ENCODE measurements around the gene MGST2.

Gene MGST2

DNA sequence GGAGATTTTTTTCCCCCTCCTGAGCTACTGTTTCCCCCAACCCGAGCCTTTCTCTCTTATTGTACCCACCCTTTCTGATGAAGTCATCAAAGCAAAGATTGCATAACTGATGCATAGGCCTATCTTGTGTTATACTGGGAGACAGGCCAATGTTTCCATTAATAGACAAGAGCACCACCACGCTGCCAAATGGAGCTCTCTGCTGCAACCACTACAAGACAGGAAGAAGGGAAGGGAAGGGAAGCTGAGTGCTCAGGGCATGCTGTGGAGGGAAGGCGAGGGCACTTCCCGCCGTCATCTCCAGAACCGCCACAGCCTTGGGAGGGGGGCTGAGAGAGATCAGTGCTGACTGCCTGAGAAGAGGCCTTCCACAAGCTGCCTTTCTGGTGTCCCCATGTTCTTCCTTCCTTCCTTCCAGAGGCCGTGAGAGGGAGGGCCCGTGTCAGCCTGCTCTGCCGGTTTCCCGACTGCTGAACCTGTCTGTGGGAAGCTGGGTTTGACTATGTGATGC is 75.0 kb downstream of the MGST2 start:
- TF ChIP-seq, protein P1, sequence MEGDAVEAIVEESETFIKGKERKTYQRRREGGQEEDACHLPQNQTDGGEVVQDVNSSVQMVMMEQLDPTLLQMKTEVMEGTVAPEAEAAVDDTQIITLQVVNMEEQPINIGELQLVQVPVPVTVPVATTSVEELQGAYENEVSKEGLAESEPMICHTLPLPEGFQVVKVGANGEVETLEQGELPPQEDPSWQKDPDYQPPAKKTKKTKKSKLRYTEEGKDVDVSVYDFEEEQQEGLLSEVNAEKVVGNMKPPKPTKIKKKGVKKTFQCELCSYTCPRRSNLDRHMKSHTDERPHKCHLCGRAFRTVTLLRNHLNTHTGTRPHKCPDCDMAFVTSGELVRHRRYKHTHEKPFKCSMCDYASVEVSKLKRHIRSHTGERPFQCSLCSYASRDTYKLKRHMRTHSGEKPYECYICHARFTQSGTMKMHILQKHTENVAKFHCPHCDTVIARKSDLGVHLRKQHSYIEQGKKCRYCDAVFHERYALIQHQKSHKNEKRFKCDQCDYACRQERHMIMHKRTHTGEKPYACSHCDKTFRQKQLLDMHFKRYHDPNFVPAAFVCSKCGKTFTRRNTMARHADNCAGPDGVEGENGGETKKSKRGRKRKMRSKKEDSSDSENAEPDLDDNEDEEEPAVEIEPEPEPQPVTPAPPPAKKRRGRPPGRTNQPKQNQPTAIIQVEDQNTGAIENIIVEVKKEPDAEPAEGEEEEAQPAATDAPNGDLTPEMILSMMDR (IDR thresholded peaks at IDR 0.05; ENCODE audit: low read length, missing control alignments), result peak; percentile 48
- peak overlapping the region; percentile 15 for H3K4me3 ChIP-seq (replicated peaks; ENCODE audit: low read depth, low read length)
- peak; percentile 97 for DNase-seq (ENCODE audit: low read depth)

DNA sequence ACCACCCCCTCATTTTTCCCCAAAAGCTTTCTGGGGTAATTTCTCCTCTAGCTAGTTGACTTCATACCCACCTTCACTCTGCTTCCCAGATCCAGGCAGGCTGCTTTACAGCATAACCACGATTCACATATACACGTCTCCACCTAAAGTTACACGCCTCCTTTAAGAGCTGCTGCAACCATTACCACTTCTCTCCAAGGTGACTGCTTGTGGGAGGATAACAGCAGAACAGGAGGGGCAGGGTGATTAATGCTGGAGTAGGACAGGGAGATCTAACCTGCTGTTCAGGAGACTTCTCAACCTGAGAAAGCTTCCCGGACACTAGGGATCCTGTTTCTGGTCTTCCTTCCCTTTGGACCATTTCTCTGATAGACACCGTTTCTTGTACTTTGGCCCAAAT is 77.4 kb downstream of the MGST2 start:
- H3K4me3 ChIP-seq (replicated peaks; ENCODE audit: low read depth, low read length), result no peak overlapping the region
- no peak for DNase-seq (ENCODE audit: low read depth)
- TF ChIP-seq, protein P1 (IDR thresholded peaks at IDR 0.05; ENCODE audit: low read length, missing control alignments), result no peak

DNA sequence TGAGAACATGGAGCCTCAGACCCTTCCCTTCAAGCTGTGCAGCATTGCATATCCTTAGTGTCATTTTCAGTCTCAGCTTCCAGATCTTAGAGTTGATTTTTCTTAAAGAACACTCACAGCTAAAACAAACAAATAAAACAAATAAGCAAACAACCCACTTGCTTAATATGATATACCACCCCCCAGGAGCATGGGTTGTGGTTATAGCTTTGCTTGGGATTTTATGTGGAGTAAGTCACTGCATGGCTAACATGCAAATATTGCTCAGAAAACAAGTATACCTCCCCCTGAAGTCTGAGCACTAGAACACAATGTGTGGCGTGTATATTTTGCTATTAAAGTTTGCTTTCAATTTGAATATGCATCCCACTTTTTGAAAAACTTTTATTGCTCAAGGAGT is 78.6 kb downstream of the MGST2 start:
- TF ChIP-seq, protein P1 (IDR thresholded peaks at IDR 0.05; ENCODE audit: low read length, missing control alignments), result no peak
- H3K4me3 ChIP-seq (replicated peaks; ENCODE audit: low read depth, low read length), result no peak overlapping the region
- DNase-seq (ENCODE audit: low read depth), result no peak

DNA sequence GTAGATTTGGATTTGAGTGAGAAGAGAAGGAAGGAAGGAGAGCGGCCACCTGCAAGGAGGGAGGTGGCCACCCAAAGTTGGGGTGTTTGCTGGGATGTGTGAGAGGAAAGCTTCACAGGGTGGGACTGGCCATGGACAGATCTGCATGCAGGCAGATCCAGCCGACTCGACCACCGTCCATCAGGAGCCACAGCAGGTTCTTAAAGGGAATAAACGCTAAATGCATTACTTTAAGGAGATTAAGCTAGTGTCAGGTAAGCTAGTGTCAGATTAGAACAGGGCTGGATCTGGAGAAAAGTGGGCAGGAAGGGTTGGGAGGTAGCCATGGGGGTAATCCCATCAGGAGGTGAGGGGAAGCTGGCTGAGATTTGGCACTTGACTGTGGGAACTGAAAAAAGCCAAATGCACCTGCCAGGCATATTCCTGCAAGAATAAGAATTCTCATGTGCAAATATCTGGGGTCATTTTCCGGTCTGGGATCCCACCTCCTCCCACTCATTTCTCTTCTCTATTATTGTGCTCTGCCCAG is 79.6 kb downstream of the MGST2 start:
- H3K4me3 ChIP-seq (replicated peaks; ENCODE audit: low read depth, low read length), result no peak overlapping the region
- TF ChIP-seq, protein P1 (IDR thresholded peaks at IDR 0.05; ENCODE audit: low read length, missing control alignments), result no peak
- no peak for DNase-seq (ENCODE audit: low read depth)

DNA sequence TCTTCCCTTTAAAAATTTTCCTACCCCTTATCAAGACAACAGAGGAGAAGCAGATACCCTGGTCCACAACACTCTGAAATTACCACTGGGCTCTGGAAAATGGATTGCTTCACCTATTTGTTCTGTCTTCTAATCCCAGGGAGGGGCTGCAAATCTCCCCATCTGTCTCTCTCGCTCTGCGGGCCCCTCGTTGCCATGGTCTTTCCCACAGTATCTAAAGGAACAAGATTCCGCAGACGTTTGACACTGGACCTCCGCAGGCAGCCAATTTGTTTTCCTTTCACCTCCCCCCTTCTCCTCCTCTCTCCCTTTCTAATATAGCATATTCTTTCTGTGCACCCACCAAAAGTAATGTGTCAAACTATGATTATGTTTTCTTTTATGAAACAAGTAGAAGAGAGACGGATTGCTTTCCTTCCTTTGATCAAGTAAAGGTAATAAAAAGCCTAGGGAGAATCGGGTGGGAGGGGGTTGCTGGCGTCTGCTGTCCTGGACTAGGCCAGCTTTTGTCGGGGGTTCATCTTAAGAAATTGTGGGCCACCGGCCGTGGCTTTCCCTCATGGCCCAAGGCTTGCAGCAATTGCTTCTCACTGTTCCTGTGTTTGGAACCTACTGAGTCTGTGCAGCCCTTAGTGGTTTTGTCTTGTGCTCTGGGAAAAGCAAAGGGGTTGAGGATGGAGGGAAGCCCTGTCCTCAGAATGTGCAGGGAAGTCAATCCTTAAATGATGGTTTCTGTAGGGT is 81.0 kb downstream of the MGST2 start:
- TF ChIP-seq, protein P1 (IDR thresholded peaks at IDR 0.05; ENCODE audit: low read length, missing control alignments), result no peak
- no peak overlapping the region for H3K4me3 ChIP-seq (replicated peaks; ENCODE audit: low read depth, low read length)
- DNase-seq (ENCODE audit: low read depth), result no peak

DNA sequence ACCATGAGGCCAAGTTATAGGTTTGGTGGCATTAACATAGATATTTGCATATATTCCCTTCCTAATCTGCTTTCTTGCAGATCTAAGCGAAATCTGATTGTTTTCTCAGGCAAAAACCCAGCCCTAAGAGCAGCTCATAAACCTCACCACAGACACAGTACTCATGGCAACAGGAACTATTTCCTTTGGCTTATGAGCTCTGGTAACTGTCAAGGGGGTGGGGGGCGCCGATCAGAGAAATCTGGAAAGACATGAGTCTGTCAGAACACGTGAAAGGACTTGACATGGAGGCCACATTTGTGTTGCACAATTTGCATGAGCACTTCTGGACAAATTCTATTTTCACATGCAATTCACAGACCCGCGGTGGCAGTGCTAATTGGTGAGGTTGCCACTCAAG is 83.7 kb downstream of the MGST2 start:
- DNase-seq (ENCODE audit: low read depth), result no peak
- H3K4me3 ChIP-seq (replicated peaks; ENCODE audit: low read depth, low read length), result no peak overlapping the region
- TF ChIP-seq, protein P1 (IDR thresholded peaks at IDR 0.05; ENCODE audit: low read length, missing control alignments), result no peak
